ENCODE data around the gene SLC35G1. TPM values are rescaled to one million over a fixed set of nuclear protein-coding genes. Genes with fewer than 3 reads are reported as not detected.

The SLC35G1 gene
- total and polyA plus RNA-seq, 2 of the 8 experiments (the other 6 are each of a cell fraction or from before 2014, with no cell fraction given), result 6.2 to 6.4 TPM

DNA sequence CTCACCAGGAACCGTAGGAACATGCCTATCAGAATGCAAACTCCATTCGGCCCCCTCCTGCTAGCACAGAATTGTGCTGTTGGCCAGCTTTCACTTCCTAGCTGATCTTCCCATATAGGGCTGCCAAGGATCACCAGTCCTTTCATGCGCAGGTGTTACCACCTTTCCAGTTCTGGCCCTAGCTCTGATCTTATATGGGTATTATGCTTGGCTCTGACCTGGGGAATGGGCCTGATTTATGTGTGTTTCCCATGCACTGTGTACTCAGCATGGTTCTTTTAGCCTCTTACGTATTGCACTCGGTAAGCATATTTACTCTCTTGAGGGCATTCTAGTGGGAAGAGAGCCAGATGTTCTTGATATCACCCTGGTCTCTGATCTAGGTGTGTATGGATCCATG, 11.1 kb downstream of the SLC35G1 start:
- Histone ChIP-seq H4K91ac (replicated peaks; ENCODE audit: insufficient read length, low read length) (no peak overlapping the region), H2BK20ac (ENCODE audit: low read length) (no peak overlapping the region), H4K20me1 (replicated peaks in 1 of 2; ENCODE audit: control insufficient read depth in 1 of 2, insufficient read depth in 2 of 2, low read length in 2 of 2) (no peaks in the 10 kb centered on the region), H2BK12ac (ENCODE audit: low read depth, low read length) (no peak overlapping the region), H3K4ac (replicated peaks; ENCODE audit: insufficient read length, low read depth, low read length) (no peak overlapping the region), H3K14ac (ENCODE audit: insufficient read length) (no peak overlapping the region), H3K9ac (replicated peaks in 1 of 4; ENCODE audit: extremely low read depth in 1 of 4, low read depth in 3 of 4, low read length in 3 of 4) (no peak overlapping the region; a peak in 1 of 7 replicates), H2BK15ac (ENCODE audit: low read length) (no peak overlapping the region), H3K4me1 (replicated peaks in 1 of 4; ENCODE audit: control insufficient read depth in 3 of 4, insufficient read depth in 4 of 4, low read length in 3 of 4) (no peaks in the 10 kb centered on the region; a peak in 2 of 7 replicates), H3K23ac (ENCODE audit: insufficient read length) (no peak overlapping the region), H3K23me2 (ENCODE audit: low read depth, low read length) (no peaks in the 10 kb centered on the region), H3K9me3 (ENCODE audit: insufficient read depth in 2 of 2, low read depth in 1 of 2, low read length in 1 of 2) (no peaks in the 10 kb centered on the region), H2AFZ (ENCODE audit: low read length) (no peak overlapping the region), H3K79me2 (ENCODE audit: control insufficient read depth in 1 of 2, insufficient read depth in 2 of 2, low read length in 2 of 2) (no peaks in the 10 kb centered on the region), H3K4me3 (ENCODE audit: extremely low read depth in 1 of 4, insufficient read depth in 2 of 4, low read depth in 3 of 4, low read length in 4 of 4) (no peak overlapping the region), H3K36me3 (ENCODE audit: control insufficient read depth in 2 of 4, insufficient read depth in 4 of 4, low read length in 3 of 4) (peaks cover 0 to 4% (median 0%) of the 10 kb centered on the region in 4 experiments; a peak in 3 of 8 replicates), H2AK5ac (ENCODE audit: low read depth, low read length) (no peak overlapping the region), H3K27me3 (replicated peaks in 1 of 4; ENCODE audit: control insufficient read depth in 3 of 4, extremely low read depth in 1 of 4, insufficient read depth in 3 of 4, low read length in 3 of 4) (no peaks in the 10 kb centered on the region), H2BK5ac (ENCODE audit: low read depth, low read length) (no peak overlapping the region), H4K5ac (ENCODE audit: insufficient read length, low read depth, low read length) (no peak overlapping the region), H3K4me2 (ENCODE audit: insufficient read depth in 1 of 2, low read depth in 2 of 2, low read length in 2 of 2) (no peak overlapping the region), H3K56ac (replicated peaks; ENCODE audit: insufficient read length, low read depth, low read length) (no peak overlapping the region), H3K27ac (ENCODE audit: low read depth, low read length) (no peak overlapping the region), H2BK120ac (replicated peaks; ENCODE audit: low read depth, low read length) (no peak overlapping the region), H4K8ac (ENCODE audit: extremely low read depth, insufficient read depth, low read length) (no peak overlapping the region), H3K18ac (ENCODE audit: extremely low read depth, low read length) (no peak overlapping the region), H3K79me1 (ENCODE audit: low read depth, low read length) (no peaks in the 10 kb centered on the region)
- 91% methylated on average over 5 of the region's 5 CpGs; no CpG with 5 or more reads in 1 of the 2 experiments for WGBS, 2 experiments (ENCODE audit: extremely low coverage in 1 of 2, insufficient coverage in 1 of 2, insufficient read length in 1 of 2, insufficient replicate concordance in 2 of 2, low coverage in 1 of 2, low lambda C conversion rate in 2 of 2, missing lambda C conversion rate in 1 of 2)
- CTCF ChIA-PET (ENCODE audit: partially characterized antibody), result interaction anchor here (1.6 to 3.8 kb wide), 2 partner anchors 12 to 77 kb away, joined by 4 to 23 read pairs; no protein-coding TSS in a partner anchor
- POLR2A ChIA-PET (ENCODE audit: partially characterized antibody), result interaction anchor here (0.8 to 1.4 kb wide), 2 partner anchors 10 to 118 kb away, joined by 3 to 4 read pairs; no protein-coding TSS in a partner anchor
- DNase-seq (ENCODE audit: low read depth in 1 of 2, low spot score in 2 of 2), result no peak
- FAIRE-seq, result no peak
- TF ChIP-seq BRCA1 (IDR thresholded peaks at IDR 0.05; ENCODE audit: low read depth, low read length) (no peak), SP2 (IDR thresholded peaks at IDR 0.05; ENCODE audit: low read length) (no peak), CBX5 (IDR thresholded peaks at IDR 0.05; ENCODE audit: low read depth, low read length) (no peak), GTF2F1 (IDR thresholded peaks at IDR 0.05; ENCODE audit: borderline replicate concordance, low read depth, low read length) (no peak), KDM4A (IDR thresholded peaks at IDR 0.05; ENCODE audit: low read depth, low read length, severe bottlenecking) (no peak), POLR2AphosphoS5 (IDR thresholded peaks at IDR 0.05; ENCODE audit: low read depth, low read length) (no peak), CEBPB (IDR thresholded peaks at IDR 0.05; ENCODE audit: low read depth, low read length) (no peak), YY1 (IDR thresholded peaks at IDR 0.05; ENCODE audit: low read depth, low read length) (no peak), JUN (IDR thresholded peaks at IDR 0.05; ENCODE audit: low read depth, low read length) (no peak), SIX5 (IDR thresholded peaks at IDR 0.05; ENCODE audit: low read depth, low read length) (no peak), PHF8 (conservative IDR thresholded peaks at IDR 0.05; ENCODE audit: low read depth, low read length) (no peak), SAP30 (IDR thresholded peaks at IDR 0.05; ENCODE audit: insufficient read depth, insufficient replicate concordance, low read length) (no peak), MAFK (IDR thresholded peaks at IDR 0.05; ENCODE audit: low read depth, low read length) (no peak)

Measured in H1 (cell line).